Type B pancreatic cell (in vitro differentiated cells): ENCODE data around the gene SOAT2. TPM values are rescaled to one million over a fixed set of nuclear protein-coding genes. Genes with fewer than 3 reads are reported as not detected.

Experiments used
- DNase-seq: peaks from one replicate; pipeline ENCODE4 v3.0.0; 2021; ENCODE audit warnings: mixed read lengths; ENCODE audit not compliant: unreplicated experiment; ENCODE audit errors: extremely low spot score
- H3K27ac Mint-ChIP-seq: 2 replicates; pipeline ENCODE4 v1.8.0; 2021; ENCODE audit warnings: mild to moderate bottlenecking, mixed read lengths
- H3K27me3 Mint-ChIP-seq: 2 replicates; pipeline ENCODE4 v1.8.0; 2021; ENCODE audit warnings: mixed read lengths
- H3K36me3 Mint-ChIP-seq: 2 replicates; pipeline ENCODE4 v1.8.0; 2021; ENCODE audit warnings: mixed read lengths
- H3K4me1 Mint-ChIP-seq: one replicate; pipeline ENCODE4 v1.8.0; 2021; ENCODE audit warnings: mixed read lengths; ENCODE audit not compliant: unreplicated experiment
- H3K4me3 Mint-ChIP-seq: 2 replicates; pipeline ENCODE4 v1.8.0; 2021; ENCODE audit warnings: mild to moderate bottlenecking, mixed read lengths
- H3K9me3 Mint-ChIP-seq: 2 replicates; pipeline ENCODE4 v1.8.0; 2021; ENCODE audit warnings: mixed read lengths
- total RNA-seq: library from RNA; stranded (reverse); gene quantifications from 2 replicates; pipeline ENCODE4 v1.2.1, GENCODE V29; 2021; ENCODE audit warnings: low replicate concordance
- TF ChIP-seq, protein P1 (sequence below): fragments of 200-600 bp; sonication (generic); conservative IDR thresholded peaks from 2 replicates; pipeline ENCODE4 v1.5.0; 2021; ENCODE audit warnings: antibody characterized with exemption, mild to moderate bottlenecking

SOAT2 gene
- total RNA-seq, 1 donor from 2014 or later = 0.97 TPM

DNA sequence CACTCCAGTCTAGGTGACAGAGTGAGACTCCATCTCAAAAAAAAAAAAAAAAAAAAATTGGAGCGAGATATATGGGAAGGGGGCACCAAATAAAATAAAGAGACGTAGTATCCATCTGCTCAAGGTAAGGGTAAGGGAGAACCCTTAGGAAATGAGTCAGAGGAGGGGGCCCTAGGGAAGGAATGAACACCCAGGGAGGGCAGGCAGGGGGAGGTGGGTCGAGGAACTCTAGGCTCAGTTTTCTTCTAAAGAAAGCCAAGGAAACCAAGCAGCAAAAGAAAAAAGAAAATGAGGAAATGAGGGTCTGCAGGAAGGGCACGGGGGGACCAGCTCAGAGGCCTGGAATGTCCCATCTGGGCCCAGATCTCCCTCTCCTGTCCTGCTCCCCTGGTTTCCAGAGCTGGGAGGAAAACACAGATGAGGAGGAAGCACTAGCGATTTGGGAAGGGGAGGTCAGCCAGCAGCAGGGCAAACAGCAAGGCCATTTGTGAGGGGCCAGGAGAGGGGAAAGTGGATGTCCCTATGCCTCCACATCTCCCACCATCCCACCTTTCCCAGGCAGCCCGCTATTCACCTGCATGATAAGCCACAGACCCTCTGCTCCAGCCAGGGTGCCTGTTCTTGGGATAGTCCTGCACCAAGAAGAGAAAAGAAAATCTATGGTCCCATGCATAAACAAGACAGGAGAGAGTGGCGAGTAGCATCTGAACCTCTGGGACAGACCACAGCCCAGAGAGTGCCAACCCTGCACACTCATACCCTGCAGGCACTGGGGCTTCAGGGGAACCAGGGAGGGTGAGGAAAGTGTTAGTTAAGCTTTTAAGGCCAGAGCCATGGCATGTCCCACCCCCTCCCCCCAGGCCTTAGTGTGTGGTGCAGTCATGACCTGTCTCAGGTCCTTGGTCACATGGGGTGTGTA lies 36.0 kb upstream of the SOAT2 start:
- H3K4me1 Mint-ChIP-seq = peaks cover 40% of the 10 kb centered on the region
- H3K4me3 Mint-ChIP-seq = no peak overlapping the region
- H3K27ac Mint-ChIP-seq = peak overlapping the region; percentile 55
- H3K27me3 Mint-ChIP-seq = no peaks in the 10 kb centered on the region
- peaks cover 11% of the 10 kb centered on the region for H3K36me3 Mint-ChIP-seq
- H3K9me3 Mint-ChIP-seq = no peaks in the 10 kb centered on the region
- no peak for DNase-seq
- TF ChIP-seq, protein P1, sequence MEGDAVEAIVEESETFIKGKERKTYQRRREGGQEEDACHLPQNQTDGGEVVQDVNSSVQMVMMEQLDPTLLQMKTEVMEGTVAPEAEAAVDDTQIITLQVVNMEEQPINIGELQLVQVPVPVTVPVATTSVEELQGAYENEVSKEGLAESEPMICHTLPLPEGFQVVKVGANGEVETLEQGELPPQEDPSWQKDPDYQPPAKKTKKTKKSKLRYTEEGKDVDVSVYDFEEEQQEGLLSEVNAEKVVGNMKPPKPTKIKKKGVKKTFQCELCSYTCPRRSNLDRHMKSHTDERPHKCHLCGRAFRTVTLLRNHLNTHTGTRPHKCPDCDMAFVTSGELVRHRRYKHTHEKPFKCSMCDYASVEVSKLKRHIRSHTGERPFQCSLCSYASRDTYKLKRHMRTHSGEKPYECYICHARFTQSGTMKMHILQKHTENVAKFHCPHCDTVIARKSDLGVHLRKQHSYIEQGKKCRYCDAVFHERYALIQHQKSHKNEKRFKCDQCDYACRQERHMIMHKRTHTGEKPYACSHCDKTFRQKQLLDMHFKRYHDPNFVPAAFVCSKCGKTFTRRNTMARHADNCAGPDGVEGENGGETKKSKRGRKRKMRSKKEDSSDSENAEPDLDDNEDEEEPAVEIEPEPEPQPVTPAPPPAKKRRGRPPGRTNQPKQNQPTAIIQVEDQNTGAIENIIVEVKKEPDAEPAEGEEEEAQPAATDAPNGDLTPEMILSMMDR = no peak

DNA sequence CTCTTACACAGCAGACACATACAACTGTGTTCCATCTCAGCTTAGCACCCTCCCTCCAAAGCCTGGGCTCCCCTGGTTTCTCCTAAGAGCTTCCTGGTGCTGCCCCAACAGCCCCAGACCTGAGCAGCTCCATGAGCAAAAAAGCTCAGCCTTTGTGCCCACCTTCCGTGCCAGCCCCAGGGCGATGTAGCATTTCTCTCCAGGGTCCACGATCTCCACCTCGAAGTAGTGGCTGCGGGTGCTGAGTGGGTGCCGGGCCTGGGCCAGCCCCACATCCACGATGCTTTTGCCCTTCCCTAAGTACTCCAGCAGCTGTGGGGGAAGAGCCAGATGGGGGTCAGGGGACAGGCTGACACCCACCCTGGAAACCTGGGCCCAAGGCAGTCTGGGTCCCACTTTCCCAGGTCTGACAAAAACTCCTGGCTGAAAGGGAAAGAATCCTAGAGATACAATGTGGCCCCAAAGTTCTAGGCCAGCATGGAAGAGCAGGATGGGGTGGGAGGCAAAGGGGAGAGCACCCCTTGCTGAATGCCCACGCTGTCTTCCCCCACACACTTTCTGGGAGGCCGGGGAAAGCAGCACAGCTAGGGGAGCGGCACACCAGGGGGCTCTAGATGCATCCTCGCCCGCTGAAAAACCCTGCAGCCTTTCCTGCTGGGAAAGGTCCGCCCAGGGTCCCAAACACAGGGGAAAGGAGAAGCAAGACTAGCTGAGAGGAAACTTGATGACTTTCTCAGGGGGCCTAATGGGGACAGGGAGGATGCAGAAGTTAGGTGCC lies 35.1 kb upstream of the SOAT2 start:
- TF ChIP-seq, protein P1 = no peak
- DNase-seq = no peak
- Mint-ChIP-seq H3K36me3 (peaks cover 16% of the 10 kb centered on the region), H3K27ac (no peak overlapping the region), H3K27me3 (no peaks in the 10 kb centered on the region), H3K9me3 (no peaks in the 10 kb centered on the region), H3K4me3 (no peak overlapping the region), H3K4me1 (peaks cover 47% of the 10 kb centered on the region)

DNA sequence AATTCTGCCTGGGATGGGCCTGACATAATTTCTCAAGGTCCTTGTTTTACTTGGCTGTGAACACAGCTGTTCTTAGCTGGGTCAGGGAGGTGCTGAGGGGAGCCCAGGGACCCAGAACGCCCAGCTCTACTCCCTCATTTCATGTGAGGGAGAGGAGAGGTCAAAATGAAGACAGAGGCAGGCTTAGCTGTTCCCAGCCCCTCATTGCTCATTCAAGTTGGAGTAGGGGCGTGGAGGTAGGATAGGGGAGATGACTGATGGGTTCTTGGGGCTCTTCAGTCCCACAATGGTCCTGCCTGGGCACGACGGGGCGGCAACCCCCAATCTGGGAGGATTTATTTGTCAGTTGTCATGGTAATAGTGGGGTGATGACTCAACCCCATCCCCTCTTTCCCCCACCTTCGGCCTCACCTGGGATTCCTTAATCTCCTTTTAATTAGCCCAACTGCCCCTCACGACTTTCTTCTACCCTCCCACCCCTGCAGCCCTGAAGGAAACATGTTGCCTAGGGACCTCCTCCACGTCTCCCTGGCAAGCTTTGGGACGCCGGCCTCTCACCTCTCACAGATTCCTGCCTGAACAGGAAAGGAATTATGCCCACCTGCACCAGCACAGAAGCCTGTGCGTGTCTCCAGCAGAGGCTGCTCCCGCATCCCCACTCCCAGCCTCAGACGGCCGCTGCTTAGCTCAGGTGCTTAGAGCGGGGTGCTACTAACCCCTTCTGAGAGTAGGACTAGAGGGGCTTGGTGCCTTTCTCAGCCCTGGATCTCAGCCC lies 34.3 kb upstream of the SOAT2 start:
- DNase-seq = no peak
- TF ChIP-seq, protein P1 = no peak
- no peaks in the 10 kb centered on the region for H3K27me3 Mint-ChIP-seq
- no peaks in the 10 kb centered on the region for H3K9me3 Mint-ChIP-seq
- peaks cover 48% of the 10 kb centered on the region for H3K4me1 Mint-ChIP-seq
- H3K27ac Mint-ChIP-seq = no peak overlapping the region
- H3K36me3 Mint-ChIP-seq = peaks cover 18% of the 10 kb centered on the region
- H3K4me3 Mint-ChIP-seq = no peak overlapping the region

DNA sequence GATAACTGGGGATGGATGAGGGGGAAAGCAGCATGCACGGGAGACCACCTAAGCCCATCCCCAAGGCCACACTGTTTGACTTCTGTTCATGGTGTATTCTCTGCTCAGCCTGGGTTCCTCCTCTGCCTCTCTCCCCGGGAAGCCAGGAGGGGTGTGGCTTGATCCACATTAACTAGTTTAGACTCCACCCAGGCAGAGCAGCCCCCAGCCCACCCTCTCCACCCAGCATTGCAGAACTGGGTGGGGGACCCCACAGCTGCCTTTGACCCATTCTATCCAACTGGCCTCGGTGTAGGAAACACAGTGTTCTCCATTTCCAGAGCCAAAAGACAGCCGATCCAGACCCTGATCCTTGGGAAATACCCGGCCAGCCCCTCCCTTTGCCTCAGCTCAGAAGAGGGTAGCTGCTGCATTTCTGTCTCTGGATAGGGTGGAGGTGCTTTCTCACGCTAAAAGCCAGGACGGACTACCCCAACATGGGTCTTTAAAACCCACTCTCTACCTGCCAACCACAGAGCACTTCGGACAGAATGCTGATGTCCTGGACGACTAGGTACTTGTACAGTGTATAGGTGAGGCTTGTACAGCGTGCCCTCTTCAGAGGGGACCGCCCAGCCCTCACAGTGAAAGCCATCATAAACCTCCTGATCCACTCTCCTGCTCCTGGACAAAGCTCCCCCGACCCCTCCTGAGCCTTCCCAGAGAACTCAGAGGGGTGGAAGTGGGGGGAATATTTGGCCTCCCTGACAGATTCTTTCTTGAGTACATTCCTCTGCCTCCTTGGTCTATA lies 33.5 kb upstream of the SOAT2 start:
- no peaks in the 10 kb centered on the region for H3K9me3 Mint-ChIP-seq
- H3K4me3 Mint-ChIP-seq = no peak overlapping the region
- H3K36me3 Mint-ChIP-seq = peaks cover 26% of the 10 kb centered on the region
- TF ChIP-seq, protein P1 = no peak
- peak overlapping the region; percentile 70 for H3K27ac Mint-ChIP-seq
- no peak for DNase-seq
- H3K27me3 Mint-ChIP-seq = no peaks in the 10 kb centered on the region
- H3K4me1 Mint-ChIP-seq = peaks cover 52% of the 10 kb centered on the region
